HK-2 (cell line): ENCODE results near the gene PLEKHH2.

Source experiments
- DNase-seq: peaks from one replicate; pipeline ENCODE4 v3.0.0-alpha.2; 2018; ENCODE audit not compliant: unreplicated experiment

Gene PLEKHH2

DNA sequence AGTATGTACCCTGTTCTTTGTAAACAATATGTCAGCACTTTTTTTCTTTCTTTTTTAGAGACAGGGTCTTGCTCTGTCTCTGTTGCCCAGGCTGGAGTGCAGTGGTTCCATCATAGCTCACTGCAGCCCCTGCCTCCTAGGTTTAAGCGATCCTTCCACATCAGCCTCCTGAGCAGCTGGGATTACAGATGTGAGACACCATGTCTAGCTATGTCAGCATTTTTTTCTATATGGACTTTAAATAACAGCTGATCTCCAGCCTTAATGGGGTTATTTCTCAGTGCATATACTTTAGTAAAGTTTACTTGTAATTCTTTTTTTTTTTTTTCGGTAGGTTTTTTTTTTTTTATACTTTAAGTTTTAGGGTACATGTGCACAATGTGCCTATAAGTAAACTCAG lies 174.9 kb downstream of the PLEKHH2 start:
- DNase-seq = no peak

DNA sequence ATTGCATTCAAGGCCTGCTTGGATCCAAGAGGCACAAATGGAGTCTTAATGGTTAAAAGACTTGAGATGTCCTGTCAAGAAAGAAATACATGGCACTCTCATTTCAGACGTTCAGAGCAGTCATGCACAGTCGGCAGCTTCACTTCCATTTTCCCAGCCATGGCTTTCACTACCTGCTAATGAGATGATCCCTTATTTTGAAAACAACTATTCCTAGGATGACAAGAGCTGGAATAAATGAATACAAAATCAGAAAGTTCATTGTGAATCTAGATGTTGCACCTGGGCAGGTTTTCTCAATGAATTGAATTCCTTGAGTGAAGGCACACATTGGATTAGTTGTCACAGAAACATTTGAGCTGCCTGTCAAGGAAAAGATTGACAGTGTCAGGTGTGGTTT lies 175.9 kb downstream of the PLEKHH2 start:
- DNase-seq = no peak

DNA sequence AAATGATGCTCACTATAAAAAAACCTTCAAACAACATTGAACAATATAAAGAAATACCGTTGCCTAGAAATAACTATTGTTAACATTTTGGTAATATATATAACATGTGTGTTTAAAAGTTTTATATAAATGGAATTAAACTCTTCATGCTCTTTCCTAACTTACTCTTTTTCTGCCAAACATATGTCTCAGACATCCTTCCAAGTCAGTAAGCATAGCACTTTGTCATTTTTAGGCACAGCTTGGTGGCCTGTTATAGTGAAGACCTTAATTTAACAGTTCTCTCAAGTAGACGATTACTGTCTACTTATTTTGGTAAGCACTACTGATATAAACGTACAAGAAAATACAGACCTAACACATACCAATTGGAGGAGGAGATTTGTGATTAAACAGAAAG lies 177.7 kb downstream of the PLEKHH2 start:
- DNase-seq = no peak
